SKM-1 treated with dmso at 0.1 percent for 144 hours (cell line): ENCODE measurements around the gene LETM1.

Experiments
- DNase-seq: peaks from one replicate; lab custom pipeline; 2025; ENCODE audit not compliant: unreplicated experiment; lab: John Stamatoyannopoulos, UW

Gene LETM1

DNA sequence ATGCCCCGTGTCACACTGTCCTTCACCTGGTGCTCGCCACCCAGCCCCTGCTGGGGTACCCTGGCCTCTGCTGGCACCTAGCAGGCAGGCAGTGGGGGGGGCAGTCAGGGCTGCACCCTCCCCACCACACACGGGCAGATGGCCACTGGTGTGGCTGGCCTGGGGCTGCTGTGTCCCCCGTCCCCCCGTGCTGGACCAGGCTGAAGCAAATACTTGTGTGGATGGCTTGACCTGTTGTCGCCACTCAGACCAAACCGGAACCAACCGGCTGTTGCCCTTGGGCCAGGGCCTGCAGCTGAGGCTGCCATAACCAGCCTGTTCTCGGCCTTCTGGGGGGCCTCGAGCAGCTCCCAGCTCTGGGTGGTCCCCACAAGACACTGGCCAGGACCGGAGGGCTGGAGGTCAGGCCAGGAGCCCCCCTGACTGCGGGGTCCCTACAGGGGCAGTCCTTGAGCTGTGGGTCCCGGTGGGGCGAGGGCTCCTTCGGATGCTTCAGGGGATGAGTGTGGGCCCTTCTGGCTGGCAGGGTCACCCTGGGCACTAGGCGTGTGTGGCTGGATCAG, 58.6 kb downstream of the LETM1 start:
- no peak for DNase-seq

DNA sequence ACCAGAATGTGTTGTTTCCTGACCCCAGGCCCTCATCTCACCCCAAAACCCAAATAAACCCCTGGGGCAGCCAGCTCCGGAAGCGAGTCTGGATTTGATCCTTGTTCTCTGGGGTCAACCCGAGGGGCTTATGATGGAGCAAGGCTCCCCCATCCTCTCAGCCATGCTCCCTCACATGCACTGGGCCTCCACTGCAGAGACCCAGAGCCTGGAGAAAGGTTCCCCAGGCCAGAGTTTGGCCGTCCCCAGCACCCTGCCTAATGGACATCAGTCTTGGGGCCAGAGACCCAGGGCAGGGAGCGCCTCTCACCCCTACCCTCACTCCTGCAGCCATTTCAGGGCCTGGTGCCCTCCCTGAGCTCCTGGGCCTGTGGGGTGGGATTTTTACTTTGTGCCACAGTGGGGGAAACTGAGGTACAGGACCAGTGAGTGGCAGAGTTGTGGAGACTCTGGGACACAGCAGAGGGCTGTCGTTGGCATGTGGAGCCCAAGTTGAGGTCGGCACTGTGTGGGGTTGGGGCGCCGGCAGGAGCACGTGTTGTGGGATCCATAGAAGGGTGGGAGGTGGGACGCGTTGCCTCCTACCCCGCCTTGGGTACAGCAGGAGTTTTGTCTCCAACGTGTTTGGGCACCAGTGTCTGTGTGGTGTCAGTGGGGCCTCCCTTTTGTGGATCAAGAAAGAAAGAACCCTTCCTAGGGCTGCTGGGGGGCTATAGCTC, 59.3 kb downstream of the LETM1 start:
- DNase-seq: no peak

DNA sequence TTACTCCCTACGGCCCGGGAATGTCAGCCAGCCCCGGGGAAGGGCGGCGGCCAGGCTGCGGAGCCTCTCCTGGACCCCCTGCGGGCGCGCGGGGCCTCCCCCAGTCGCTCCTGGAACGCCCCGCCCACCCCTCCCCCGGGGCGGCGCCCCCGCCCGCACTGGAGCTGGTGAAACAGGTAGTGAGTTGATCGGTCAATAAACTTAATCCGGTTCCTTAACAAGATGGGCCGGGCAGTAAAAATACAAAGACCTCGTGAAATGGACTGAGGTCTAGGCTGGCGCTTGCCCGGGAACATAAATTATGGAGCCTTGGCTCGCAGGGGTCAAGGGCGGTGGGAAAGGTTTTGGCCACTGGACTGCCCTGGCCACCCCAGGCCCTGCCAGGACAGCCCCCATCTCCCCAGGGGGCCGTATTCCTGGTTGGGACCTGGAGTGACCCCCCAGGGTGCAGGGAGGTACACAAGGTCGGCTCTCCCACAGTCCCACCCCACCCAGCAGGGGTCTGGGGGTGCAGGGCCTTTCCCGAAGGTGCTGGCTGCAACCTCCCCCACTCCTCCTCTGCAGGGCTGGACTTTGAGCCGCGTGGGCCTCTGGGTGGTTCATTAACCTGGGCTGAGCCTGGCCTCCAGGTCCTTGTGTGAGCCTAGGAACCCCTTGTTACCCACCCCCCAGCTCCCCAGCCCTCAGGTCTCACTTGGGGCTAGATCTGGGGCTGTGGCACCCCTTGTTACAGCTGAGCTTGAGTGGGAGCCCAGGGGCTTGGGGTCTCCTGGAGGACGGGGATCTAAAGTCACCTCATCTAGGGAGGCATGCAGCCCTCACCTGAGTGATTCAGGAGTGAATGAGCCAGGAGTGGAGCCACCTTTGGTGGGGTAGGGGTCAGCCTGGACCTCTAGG, 60.4 kb downstream of the LETM1 start:
- no peak for DNase-seq

DNA sequence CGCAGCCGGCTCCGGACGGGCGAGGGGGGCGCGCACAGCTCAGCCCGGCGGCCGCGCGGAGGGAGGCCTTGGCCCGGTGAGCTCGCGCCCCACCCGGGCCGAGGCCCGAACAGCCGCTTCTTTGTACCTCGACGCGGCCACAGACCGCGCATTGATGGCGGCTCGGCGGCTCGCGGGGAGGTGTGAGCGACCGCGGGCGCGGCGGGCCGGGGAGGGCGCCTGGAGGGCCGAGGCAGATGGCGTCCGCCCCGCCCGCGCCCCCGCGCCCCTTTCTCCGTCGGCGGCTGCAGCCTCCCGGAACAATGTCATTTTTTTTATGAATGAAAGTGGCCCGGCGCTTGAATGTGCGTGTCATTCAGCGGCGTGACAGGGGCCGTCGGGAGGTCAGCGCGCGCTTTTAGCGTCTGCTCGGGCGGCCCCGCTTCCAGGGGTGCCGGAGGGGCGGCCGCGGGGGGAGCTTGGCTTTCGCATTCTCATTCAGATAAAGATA, 61.1 kb downstream of the LETM1 start:
- no peak for DNase-seq

DNA sequence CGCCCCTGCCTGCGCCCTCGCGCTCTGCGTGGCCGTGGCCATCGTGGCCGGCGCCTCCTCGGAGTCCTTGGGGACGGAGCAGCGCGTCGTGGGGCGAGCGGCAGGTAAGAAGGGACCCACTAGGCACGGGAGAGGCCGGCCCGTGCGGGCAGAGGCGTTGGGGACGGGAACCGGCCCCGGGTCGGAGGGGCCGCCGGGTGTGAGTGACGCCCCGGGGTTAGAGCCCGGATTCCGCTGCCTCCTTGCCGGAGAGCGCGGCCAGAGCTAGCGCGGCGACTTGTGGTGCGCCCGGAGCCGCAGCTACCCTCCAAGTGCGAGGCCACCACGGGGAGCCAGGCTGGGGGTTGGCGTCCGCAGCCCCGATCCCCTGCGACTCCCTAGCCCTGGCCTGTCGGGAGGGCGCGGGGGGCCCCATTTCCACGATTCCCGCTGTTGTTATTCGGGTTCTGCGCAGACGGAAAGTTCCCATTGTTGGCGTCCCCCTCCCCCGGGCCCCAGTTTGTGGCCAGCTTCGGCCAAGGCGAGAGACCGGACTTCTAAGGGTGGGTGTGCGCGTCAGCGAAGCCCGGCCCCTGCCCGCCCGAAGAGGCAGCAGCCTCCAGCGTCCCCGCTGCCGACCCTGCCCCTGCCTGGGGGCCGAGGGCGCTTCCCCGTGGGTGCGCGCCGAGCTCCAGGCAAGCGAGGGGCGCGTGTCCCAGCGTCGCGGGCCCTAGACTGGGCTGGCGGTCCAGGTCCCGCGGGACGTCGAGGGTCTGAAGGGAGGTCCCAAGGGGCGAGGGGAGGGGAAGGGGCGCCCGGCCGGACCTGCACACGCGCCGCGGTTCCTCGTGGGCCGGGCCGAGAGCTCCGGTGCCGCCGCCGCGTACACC, 61.8 kb downstream of the LETM1 start:
- no peak for DNase-seq

DNA sequence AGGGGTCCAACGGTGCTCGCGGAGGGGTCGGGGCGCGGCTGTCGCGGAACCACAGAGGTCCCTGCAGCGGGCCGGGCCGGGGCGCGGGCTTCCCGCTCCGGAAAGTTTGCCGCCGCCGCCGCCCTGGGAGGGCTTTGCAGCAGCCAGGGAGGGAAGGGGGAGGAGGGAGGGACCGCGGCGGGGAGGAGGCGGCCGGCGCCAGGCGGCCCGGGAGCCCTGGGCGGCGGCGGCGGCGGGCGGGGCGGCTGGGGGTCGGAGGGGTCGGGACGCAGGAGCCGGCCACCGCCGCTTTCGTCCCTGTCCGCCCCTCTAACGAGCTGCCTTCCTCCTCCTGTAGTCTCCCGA, 62.5 kb downstream of the LETM1 start:
- DNase-seq: no peak

DNA sequence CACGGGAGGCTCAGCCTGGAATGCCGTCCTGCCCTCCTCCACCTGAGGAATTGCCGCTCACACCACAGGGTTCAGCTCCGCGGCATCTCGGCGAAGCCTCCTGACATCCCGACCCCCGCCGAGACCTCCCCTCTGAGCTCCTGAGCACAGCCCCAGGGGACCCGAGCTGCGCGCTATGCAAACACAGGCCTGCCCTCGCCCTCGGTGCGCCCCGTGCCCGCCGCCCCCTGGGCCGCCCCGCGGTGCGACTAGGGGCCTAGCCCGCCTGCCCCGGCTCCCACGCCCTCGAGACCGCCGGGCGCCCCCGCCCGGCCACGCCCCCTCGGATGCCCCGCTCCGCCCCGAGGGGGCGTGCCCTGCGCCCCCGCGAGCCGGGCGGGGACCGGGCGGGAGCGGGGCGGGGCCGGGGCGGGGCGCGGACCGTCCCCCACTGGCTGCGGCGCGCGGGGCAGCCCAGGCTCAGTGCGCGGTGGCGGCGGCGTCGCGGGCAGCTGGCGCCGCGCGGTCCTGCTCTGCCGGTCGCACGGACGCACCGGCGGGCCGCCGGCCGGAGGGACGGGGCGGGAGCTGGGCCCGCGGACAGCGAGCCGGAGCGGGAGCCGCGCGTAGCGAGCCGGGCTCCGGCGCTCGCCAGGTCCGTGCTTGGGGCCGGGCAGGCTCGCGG, 63.0 kb downstream of the LETM1 start, which contains the start of gene FGFR3:
Gene FGFR3, plus strand, starts transcription at position 462 of the 664 bp plus-strand sequence. CDS start 642 bp downstream, outside the sequence.
- DNase-seq: no peak

DNA sequence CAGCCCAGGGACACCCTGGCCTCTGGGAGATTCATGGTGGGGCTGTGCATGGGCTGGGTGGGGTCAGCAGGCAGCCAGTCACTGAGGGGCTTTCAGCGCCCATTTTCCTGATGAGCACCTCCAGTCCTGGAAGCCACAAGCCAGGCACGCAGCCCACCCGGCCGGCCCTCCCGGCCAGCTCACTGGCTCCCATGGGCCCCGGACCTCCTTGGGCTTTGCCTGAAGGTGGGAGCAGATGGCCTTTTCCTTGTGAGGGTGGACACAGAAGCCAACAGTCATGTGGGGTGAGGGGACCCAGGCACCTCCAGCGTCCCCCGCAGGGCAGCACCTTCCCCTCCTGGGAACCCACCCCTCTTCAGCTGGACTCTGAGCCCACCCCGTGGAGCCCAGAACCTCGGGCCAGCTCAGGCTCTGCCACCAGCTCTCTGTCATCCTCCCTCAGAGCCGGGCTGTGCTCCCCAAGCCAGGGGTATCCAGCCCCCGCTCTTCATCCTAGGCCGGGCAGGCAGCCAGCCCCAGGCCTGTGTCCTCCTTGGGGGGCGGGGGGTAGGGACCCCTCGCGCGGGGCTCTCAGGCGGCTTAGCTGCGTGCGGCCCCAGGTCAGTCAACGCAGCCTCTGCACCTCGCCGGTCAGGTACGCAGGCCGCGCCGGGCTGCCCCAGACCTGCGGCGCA, 63.7 kb downstream of the LETM1 start:
- DNase-seq: no peak

DNA sequence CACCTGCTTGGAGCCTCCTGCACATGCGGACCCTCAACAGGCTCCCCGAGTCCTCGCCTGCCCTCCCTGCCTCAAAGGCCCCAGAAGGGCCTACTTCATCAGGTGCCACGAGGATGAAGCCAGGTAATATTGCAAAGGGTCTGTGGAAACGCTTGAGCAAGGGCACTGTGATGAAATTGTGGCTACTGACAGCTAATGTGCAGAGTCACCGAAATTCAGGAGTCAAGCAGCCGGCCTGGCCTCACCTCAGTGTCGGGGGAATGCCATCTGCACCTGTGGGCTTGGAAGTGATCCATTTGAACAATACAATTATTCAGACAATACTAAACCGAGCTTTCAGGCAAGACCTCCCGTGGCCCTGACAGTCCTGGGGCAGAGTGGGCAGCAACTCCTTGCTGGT, 66.0 kb downstream of the LETM1 start:
- no peak for DNase-seq

DNA sequence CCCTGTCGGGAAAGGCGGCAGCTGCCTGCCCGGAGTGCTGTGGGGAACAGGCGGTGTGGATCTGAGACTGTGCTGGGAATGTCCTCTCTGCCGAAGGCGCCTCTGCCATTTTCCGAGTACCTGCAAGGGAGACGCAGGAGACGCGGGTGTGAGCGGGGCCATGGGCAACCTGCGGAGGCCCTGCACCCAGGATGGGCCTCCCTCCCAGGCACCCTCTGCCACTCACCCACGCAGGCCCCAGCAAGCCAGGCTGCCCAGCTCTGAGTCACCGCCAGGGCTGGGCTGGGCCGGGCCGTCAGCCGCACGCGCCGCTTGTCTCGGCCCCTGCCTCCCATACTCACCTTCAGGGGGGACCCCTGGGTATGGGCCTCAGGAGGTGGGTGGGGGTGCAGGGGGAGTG, 66.4 kb downstream of the LETM1 start:
- DNase-seq: no peak

DNA sequence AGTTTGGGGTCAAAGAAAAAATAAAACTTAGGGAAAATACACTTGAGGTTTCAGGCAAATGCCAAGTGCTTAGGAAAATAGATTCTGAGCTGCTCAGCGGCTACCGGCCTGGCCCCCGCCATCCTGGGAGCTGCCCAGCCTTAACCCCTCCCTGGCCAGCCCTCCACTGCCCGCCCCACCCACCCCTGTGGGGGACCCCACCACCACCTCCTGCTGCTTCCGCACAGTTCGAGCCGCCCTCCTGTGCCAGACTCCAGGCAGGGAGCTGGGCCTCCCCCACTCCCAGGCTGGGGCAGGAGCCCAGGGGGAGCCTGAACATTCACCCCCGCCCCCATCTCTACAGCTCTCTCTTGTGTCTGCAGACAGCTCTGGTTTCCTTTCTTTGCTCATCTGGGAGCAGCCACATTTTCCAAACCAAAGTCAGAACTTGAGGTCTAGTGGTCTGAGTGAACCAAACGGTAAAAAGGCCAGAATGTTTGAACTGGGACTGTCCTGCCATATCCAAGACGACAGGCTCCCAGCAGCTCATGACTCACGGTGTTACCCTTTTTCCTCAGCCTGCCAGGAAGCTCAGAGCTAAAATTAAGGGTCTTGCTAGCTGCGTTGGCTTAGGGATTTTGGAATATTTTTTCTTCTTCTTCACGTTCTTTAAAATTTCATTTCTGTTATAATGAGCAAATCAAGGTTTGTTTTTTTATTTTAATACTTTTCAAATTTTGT, 67.5 kb downstream of the LETM1 start:
- DNase-seq: no peak

DNA sequence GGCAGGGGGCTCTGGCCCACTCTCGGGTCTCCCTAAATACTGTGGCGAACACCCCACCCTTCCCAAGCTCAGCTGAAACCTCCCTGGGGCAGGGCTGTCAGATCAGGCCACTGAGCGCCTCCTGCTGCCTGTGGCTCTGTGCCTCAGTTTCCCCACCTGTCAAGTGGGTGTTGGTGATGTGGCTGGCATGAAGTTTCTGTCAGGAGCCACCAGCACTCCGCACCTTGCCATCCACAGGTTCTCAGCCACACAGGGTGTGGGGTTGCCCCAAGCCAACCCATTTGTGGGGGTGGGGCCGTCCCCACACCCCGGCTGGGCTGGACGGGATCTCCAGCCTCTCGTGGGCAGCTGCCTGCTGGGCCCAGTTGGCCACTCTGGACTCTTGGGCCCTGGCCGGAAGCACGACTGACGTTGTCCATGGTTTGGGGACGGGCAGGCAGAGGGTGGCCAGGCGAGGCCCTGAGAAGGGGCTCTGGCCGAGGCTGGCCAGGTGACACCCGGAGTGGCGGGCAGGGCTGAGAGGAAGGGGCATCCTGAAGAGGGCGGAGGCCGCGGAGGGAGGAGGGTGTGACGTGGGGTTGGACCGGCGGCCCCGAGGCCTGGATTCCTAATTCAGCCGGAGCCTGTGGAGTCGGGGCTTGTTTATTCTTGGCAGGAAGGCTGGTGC, 68.4 kb downstream of the LETM1 start:
- no peak for DNase-seq

DNA sequence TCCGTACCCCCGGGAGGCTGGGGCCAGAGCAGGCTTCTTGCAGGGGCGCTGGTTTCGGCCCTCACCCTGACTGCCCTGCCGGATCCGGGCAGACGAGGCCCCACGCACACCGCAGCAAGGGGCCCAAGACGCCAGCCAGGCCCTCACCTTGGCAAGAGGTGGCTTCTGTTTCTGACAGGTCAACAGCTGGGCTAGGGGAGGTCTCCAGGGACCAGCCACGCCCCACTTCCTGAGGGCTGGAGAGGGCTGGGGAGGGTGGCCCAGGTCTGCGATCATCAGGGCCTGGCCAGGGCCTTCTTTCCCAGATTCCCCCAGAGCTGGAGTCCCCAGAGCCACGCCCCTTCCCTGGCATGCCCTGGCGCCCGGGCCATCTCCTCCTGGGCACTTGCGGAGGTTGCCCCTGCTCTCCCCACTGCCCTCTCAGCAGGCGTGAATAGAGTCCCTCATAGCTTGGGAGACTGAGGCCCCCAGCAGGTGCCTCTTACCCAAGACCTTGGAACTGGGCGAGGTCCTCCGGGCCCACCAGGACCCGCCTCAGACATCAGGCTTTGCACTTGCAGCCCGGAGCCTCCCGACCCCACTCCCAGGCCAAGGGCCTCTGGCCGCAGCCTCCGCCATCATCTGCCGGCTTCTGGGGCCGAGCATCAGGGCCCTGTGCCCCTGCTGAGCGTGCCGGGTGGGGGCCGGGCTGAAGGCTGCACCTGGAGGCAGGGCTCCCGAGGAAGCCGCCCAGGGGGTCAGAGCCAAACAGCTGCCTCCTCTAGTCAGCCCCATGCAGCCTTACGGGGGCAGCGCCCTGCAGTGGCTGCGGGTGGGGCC, 69.2 kb downstream of the LETM1 start:
- DNase-seq: no peak

DNA sequence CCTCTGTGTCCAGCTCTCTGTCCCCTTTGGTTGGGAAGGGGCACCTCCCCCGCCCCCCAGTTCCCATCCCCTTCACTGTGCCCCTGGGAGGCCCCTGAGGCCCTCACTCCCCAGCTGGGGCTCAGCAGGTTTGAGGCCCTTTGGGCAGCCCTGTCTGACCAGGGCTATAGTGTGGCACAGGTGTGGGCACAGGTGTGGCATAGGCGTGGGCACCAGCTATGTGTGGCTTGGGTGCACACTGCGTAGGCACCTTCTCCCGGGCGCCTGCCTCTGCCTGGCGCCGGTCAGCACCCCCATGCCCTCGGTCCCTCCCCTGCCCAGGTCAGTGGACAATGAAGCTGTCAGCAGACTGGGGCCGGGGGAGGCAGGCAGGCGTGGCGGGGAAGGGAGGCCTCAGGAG, 70.4 kb downstream of the LETM1 start:
- no peak for DNase-seq

DNA sequence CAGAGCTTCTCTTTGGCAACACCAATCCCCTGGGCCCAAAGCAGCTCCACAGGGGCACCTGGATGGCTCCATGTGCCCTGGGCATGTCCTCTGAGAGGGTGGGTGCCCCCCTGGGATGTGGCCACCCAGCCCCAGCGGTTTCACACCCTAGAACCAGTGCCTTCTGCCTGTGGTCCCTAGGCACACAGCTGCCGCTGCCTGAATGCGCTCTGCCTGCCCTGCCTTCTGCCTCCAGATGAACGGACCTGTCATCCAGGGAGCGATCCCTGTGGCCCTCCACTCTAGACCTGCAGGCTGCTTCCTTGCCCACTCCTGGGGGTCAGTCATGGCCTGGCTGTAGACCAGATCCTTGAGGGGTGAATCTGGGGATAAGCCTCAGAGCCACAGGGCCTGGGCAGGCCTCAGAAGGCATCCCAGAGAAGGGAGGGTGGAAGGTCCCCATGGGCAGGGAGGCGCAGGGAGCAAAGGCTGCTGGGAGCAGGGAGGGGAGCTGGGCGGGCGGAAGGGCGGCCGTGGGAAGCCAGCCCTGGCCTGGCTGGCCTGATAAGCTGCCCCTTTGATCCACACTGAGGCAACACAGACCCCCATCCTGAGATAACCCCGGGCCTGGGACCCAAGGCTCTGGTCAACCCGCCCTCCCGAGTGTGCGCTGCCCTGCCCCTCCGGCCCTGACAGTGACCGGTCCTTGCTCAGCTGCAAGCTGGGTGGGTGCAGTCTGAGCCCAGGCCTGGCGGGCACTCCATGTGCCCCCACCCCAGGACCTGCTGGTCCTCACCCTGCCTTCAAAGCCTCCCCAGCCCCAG, 71.0 kb downstream of the LETM1 start:
- no peak for DNase-seq

DNA sequence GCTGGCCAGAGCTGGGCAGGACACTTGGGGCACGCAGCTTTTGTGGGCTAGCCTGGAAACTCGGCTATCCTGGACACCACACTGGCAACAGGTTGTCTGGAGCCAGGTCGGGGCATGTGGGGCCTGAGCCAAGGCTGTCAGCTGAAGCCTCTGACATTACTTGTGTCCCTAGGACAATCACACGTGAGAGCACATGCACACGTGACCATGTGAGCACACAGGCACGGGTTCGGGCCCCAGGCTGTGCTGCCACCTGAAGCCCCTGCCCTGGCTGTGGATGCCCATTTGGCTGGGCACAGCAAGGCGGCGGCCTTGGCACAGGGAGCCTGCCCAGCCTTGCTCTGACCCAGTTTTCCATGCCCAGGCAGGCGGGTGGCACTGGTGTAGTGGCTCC, 71.6 kb downstream of the LETM1 start:
- DNase-seq: no peak

DNA sequence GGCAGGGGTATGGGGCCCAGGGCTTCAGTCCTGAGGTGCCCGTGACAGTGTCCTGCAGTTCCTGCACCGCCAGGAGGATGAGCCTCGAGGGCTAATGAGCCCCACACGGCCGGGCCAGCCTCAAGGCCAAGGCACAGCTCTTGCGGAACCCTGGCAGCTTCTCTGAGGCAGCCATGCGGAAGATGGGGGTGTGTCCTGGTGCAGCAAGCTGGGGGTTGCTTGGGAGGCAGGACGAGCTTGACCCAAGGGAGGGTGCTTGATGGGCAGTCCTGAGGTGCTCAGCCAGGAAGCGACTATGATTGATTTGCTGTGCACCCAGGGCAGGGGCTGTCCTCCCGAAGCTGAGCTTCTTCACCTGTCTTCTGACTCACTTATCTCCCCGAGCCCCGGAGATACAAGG, 72.0 kb downstream of the LETM1 start:
- DNase-seq: no peak
